Measurements from ENCODE around the gene STOX2.
"Not testable (repeated sequence)": the region's sequence is repeated elsewhere in the genome, so short reads cannot be mapped to it uniquely, and the experiment has no call there.

STOX2 gene

GRCh38 chr4:184028561-184029374 lies 123.7 kb downstream of the STOX2 start:
- DNase-seq, result no peak

GRCh38 chr4:184030036-184030435 lies 124.9 kb downstream of the STOX2 start:
- DNase-seq, result no peak

GRCh38 chr4:184030764-184031163 lies 125.7 kb downstream of the STOX2 start:
- no peak for DNase-seq

GRCh38 chr4:184032091-184032490 lies 127.0 kb downstream of the STOX2 start:
- no peak for DNase-seq

- no peak for DNase-seq
Observed at GRCh38 chr4:184039963-184040383, 134.9 kb downstream of the STOX2 start.

GRCh38 chr4:184041156-184041555 lies 136.0 kb downstream of the STOX2 start:
- no peak for DNase-seq

GRCh38 chr4:184046148-184046547 lies 141.0 kb downstream of the STOX2 start:
- DNase-seq, result no peak

GRCh38 chr4:184051262-184051661 lies 146.2 kb downstream of the STOX2 start:
- DNase-seq, result not testable (repeated sequence)

GRCh38 chr4:184052616-184053015 lies 147.5 kb downstream of the STOX2 start:
- no peak for DNase-seq

- DNase-seq, result no peak
Observed at GRCh38 chr4:184053434-184053833, 148.3 kb downstream of the STOX2 start.

- no peak for DNase-seq
Observed at GRCh38 chr4:184056877-184057276, 151.8 kb downstream of the STOX2 start.

- DNase-seq, result no peak
Observed at GRCh38 chr4:184058026-184058425, 152.9 kb downstream of the STOX2 start.

GRCh38 chr4:184059099-184059498 lies 154.0 kb downstream of the STOX2 start:
- DNase-seq, result no peak

GRCh38 chr4:184061582-184061981 lies 156.5 kb downstream of the STOX2 start:
- DNase-seq, result no peak

GRCh38 chr4:184062769-184063168 lies 157.7 kb downstream of the STOX2 start:
- no peak for DNase-seq

GRCh38 chr4:184064877-184065276 lies 159.8 kb downstream of the STOX2 start:
- DNase-seq, result no peak

GRCh38 chr4:184066584-184067300 lies 161.6 kb downstream of the STOX2 start:
- DNase-seq, result no peak

GRCh38 chr4:184067931-184068554 lies 162.9 kb downstream of the STOX2 start:
- no peak for DNase-seq

Measured in T-helper 9 cell (primary cell).